ENCODE results near the gene ZFPL1.

ZFPL1 gene

DNA sequence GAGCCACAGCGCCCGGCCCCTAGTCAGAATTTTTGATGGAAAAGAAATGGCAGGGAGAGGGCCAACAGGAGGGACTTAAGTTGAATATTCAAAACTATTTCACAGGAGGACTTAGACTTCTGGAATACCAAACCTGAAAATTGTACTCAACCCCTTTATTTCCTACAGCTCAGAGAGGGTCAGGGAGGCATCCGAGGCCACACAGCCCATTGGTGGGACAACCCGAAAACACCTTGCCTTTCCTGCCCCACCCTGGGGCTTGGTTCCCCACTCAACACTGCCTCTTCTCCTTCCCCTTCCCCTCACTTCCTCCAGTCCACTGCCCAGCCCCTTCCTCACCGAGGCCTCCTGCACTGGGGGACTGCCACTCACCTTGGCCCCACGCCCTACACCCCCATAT is 27.0 kb upstream of the ZFPL1 start:
- no peak overlapping the region for H3K27ac ChIP-seq
- TF ChIP-seq, protein P1, sequence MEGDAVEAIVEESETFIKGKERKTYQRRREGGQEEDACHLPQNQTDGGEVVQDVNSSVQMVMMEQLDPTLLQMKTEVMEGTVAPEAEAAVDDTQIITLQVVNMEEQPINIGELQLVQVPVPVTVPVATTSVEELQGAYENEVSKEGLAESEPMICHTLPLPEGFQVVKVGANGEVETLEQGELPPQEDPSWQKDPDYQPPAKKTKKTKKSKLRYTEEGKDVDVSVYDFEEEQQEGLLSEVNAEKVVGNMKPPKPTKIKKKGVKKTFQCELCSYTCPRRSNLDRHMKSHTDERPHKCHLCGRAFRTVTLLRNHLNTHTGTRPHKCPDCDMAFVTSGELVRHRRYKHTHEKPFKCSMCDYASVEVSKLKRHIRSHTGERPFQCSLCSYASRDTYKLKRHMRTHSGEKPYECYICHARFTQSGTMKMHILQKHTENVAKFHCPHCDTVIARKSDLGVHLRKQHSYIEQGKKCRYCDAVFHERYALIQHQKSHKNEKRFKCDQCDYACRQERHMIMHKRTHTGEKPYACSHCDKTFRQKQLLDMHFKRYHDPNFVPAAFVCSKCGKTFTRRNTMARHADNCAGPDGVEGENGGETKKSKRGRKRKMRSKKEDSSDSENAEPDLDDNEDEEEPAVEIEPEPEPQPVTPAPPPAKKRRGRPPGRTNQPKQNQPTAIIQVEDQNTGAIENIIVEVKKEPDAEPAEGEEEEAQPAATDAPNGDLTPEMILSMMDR (conservative IDR thresholded peaks at IDR 0.05): no peak
- TF ChIP-seq ZFX (IDR thresholded peaks at IDR 0.05): no peak

DNA sequence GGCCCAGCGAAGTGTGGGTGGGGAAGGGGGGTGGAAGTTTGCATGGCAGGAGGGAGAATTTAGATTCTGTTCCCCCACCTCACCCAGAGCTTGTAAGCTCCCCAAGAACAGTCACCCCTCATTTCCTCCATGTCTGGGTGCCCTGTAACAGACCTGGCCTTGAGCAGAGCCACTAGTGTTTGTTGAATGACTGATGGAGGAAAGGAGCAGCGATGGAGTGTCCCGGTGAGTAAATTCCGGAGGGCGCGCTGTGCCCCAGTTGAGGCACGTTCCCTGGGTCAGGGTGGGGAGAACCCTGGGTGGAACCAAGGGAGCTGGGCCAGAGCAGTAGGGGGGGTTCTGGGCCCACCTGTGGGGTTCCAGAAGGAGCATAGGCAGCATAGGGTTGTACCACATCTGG is 26.5 kb upstream of the ZFPL1 start:
- TF ChIP-seq, protein P1 (conservative IDR thresholded peaks at IDR 0.05): no peak
- TF ChIP-seq ZFX (IDR thresholded peaks at IDR 0.05): no peak
- no peak overlapping the region for H3K27ac ChIP-seq

GRCh38 chr11:65058012-65058411 is 26.0 kb upstream of the ZFPL1 start:
- no peak overlapping the region for H3K27ac ChIP-seq

GRCh38 chr11:65058419-65059054 is 25.5 kb upstream of the ZFPL1 start, which contains the start of gene NAALADL1:
TSS of gene NAALADL1 (minus strand) at chr11:65058553. CDS start at chr11:65058521, 32 bp downstream.
- TF ChIP-seq, protein P1 (conservative IDR thresholded peaks at IDR 0.05): no peak
- TF ChIP-seq ZFX (IDR thresholded peaks at IDR 0.05): no peak
- H3K27ac ChIP-seq: no peak within 1 kb of the TSS

More at GRCh38 chr11:65058012-65058411, 26.0 kb upstream of the ZFPL1 start:
- TF ChIP-seq ZFX (IDR thresholded peaks at IDR 0.05): no peak
- TF ChIP-seq, protein P1 (conservative IDR thresholded peaks at IDR 0.05): no peak

DNA sequence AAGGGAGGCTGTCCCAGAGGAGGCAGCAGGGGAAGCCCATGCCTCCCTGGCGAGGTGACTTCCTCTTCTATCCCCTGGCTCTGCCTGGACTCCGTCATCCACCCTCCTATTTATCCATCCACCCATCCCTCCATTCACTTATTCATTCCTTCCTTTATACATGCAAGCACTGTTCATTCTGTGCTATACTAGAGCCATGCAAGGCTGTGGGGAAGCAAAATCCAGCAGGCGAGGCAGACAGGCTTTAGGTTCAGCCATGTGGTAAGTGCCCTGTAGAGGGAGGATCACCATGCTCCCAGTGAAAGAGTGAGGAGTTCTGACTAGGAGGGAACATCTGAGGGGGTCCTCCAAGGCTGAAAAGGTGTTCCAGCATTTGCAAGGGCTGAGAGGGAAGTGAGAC is 24.5 kb upstream of the ZFPL1 start:
- H3K27ac ChIP-seq: no peak overlapping the region
- TF ChIP-seq, protein P1 (conservative IDR thresholded peaks at IDR 0.05): no peak
- TF ChIP-seq ZFX (IDR thresholded peaks at IDR 0.05): no peak

GRCh38 chr11:65059959-65060824 is 23.8 kb upstream of the ZFPL1 start:
- no peak overlapping the region for H3K27ac ChIP-seq
- TF ChIP-seq, protein P1 (conservative IDR thresholded peaks at IDR 0.05): no peak

- H3K27ac ChIP-seq: no peak overlapping the region
- TF ChIP-seq, protein P1 (conservative IDR thresholded peaks at IDR 0.05): no peak
- TF ChIP-seq ZFX (IDR thresholded peaks at IDR 0.05): no peak
Measured at GRCh38 chr11:65060913-65061408, 23.1 kb upstream of the ZFPL1 start.

Data from C4-2B (cell line).